Esophagus squamous epithelium (tissue), 4 donors: ENCODE data around the gene SMARCAL1.

Experiments used
- CTCF ChIP-seq, 6 experiments: fragments of 450-650 bp in 4 of 6; fragments of 200-600 bp in 2 of 6; sonication (generic) in 2 of 6; IDR thresholded peaks; one replicate each; pipeline ENCODE4 v1.5.1; 2016 to 2019; ENCODE audit warnings: antibody characterized with exemption in 6 of 6, mild to moderate bottlenecking in 4 of 6, moderate library complexity in 4 of 6
- POLR2A ChIP-seq, 4 donors: fragments of 450-650 bp; IDR thresholded peaks; one replicate each; pipeline ENCODE4 v1.6.1; 2017; ENCODE audit warnings: antibody characterized with exemption in 4 of 4, mild to moderate bottlenecking in 4 of 4, moderate library complexity in 3 of 4

GRCh38 chr2:216517447-216518225, 105.4 kb downstream of the SMARCAL1 start:
- TF ChIP-seq POLR2A (IDR thresholded peaks at IDR 0.05) (no peak), CTCF (IDR thresholded peaks at IDR 0.05) (no peak)
